ENCODE measurements around the gene REXO1.

GRCh38 chr19:1775951-1776605, 72.2 kb downstream of the REXO1 start:
- TF ChIP-seq FOXP2 (optimal IDR thresholded peaks at IDR 0.05; ENCODE audit: borderline replicate concordance, extremely low read depth, extremely low read length, insufficient read depth) (no peak), POLR2AphosphoS5 (IDR thresholded peaks at IDR 0.05; ENCODE audit: low read depth, low read length) (no peak), REST (IDR thresholded peaks at IDR 0.05; ENCODE audit: insufficient read depth in 1 of 2, low read depth in 2 of 2, low read length in 2 of 2) (no peak), SIN3A (IDR thresholded peaks at IDR 0.05; ENCODE audit: borderline replicate concordance, insufficient read depth, low read length) (no peak), TAF1 (IDR thresholded peaks at IDR 0.05; ENCODE audit: borderline replicate concordance, insufficient read depth, low read length) (no peak)

All from PFSK-1 (cell line).